HG02885 (cell line): ENCODE measurements around the gene SOD1.
"Not testable (repeated sequence)": the region's sequence is repeated elsewhere in the genome, so short reads cannot be mapped to it uniquely, and the experiment has no call there.

Experiments
- ATAC-seq: cut with Tn5 transposase; IDR thresholded peaks from one replicate; pipeline ENCODE4 v1.9.1; 2021; ENCODE audit warnings: mild to moderate bottlenecking; ENCODE audit not compliant: unreplicated experiment, poor library complexity

SOD1 gene

DNA sequence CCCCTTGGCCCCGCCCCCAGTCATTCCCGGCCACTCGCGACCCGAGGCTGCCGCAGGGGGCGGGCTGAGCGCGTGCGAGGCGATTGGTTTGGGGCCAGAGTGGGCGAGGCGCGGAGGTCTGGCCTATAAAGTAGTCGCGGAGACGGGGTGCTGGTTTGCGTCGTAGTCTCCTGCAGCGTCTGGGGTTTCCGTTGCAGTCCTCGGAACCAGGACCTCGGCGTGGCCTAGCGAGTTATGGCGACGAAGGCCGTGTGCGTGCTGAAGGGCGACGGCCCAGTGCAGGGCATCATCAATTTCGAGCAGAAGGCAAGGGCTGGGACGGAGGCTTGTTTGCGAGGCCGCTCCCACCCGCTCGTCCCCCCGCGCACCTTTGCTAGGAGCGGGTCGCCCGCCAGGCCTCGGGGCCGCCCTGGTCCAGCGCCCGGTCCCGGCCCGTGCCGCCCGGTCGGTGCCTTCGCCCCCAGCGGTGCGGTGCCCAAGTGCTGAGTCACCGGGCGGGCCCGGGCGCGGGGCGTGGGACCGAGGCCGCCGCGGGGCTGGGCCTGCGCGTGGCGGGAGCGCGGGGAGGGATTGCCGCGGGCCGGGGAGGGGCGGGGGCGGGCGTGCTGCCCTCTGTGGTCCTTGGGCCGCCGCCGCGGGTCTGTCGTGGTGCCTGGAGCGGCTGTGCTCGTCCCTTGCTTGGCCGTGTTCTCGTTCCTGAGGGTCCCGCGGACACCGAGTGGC is at the start of gene SOD1:
SOD1 (plus strand) TSS at position 158 of the 723 bp plus-strand sequence; CDS start at position 235, 77 bp downstream.
- peak; percentile 94 for ATAC-seq

DNA sequence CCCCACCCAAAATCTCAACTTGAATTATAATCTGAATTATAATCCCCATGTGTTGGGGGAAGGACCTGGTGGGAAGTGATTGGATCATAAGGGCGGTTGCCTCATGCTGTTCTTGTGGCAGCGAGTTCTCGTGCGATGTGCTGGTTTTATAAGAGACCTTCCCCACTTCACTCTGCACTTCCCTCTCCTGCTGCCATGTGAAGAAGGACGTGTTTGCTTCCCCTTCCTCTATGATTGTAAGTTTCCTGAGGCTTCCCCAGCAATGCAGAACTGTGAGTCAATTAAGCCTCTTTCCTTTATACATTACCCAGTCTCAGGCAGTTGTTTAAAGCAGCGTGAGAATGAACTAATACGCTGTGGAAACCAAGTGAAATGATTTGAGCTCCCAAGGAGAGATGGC is 48.0 kb upstream of the SOD1 start:
- no peak for ATAC-seq

GRCh38 chr21:31612894-31613785 is 46.4 kb upstream of the SOD1 start:
- no peak for ATAC-seq

DNA sequence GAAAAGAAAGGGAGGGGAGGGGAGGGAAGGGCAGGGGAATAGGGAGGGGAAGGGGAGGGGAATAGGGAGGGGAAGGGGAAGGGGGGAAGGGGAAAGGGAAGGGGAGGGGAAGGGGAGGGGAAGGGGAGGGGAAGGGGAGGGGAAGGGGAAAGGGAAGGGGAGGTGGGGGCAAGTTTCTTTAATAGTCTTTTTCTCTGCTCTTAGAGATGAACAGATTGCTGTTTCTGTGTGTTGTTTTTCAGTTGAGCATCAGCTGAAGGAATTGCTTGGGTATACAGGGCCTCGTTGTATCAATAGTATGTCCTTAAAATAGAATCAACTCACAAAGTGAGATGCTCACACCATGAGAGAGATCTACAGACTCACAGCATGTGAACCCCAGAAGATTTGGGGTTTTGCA is 44.8 kb upstream of the SOD1 start:
- no peak for ATAC-seq

GRCh38 chr21:31616216-31616615 is 43.3 kb upstream of the SOD1 start:
- ATAC-seq: no peak

- no peak for ATAC-seq
Observed at GRCh38 chr21:31618696-31619430, 40.6 kb upstream of the SOD1 start.

DNA sequence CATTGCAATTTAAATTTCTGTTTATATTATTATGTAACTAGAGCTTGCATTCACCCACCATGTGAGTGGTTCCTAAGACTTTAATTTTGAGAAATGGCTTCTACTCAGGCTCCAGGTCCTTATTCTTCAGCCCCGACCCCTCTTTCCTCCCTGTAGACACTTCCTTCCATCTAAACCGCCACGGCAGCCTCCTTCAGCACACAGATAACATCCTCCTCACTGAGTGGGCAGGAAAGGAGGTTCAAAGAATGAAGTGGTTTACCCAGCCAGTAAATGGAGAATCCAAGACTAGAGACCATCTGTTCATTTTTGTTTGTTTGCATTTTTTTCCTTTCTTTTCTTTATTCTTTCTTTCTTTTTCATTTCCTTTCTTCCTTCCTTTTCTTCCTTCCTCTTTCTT is 37.1 kb upstream of the SOD1 start:
- ATAC-seq: no peak

- ATAC-seq: peak; percentile 63
Observed at GRCh38 chr21:31623664-31624063, 35.8 kb upstream of the SOD1 start.

GRCh38 chr21:31624181-31624580 is 35.3 kb upstream of the SOD1 start:
- no peak for ATAC-seq

DNA sequence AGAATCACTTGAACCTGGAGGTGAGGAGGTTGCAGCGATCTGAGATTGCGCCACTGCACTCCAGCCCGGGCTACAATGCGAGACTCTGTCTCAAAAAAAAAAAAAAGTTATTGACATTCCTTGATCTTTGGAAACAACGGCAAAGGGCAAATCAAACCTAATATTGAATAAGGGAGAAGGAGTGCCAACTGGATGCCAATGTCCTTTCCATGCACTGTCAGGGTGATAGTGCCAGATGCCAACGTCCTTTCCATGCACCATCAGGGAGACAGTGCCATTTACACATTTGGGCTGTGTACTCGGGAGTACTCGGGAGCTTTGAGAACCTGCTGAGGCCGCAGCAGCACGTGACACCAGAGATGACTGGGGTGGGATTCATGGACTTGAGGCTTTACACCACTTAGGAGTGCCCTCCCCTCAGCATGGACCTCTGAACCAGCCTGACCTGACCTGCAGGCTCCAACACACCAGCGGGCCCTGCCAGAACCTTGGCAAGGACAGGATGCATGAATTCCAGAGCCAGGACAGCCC is 34.5 kb upstream of the SOD1 start:
- no peak for ATAC-seq

GRCh38 chr21:31629972-31630711 is 29.4 kb upstream of the SOD1 start:
- no peak for ATAC-seq

GRCh38 chr21:31631881-31632280 is 27.6 kb upstream of the SOD1 start:
- not testable (repeated sequence) for ATAC-seq

- ATAC-seq: no peak
Observed at GRCh38 chr21:31634993-31635392, 24.5 kb upstream of the SOD1 start.

GRCh38 chr21:31636874-31637273 is 22.6 kb upstream of the SOD1 start:
- ATAC-seq: no peak

DNA sequence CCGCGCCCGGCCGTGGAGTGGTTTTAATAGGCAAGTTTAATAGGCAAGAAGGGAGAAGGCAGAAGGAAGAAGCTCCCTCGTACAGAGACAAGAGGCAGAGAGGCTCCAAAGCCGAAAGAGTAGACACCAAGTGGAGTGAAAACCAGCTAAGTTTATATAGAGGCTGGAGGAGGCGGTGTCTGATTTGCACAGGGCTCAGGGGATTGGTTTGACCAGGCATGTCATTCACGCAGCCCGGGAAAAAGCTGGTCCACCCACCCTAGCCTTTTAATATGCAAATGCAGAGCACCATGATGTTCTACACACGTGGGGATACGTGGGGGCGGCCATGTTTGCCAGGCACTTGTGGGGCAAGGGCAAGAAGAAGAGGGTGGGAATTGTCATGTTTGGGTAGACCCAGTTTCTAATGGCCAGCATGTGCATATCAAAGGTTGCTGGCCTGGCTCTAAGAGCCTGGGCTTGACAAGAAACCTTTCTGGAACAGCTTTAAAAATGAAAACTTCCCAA is 18.0 kb upstream of the SOD1 start:
- no peak for ATAC-seq

- ATAC-seq: no peak
Observed at GRCh38 chr21:31644643-31645042, 14.8 kb upstream of the SOD1 start.

DNA sequence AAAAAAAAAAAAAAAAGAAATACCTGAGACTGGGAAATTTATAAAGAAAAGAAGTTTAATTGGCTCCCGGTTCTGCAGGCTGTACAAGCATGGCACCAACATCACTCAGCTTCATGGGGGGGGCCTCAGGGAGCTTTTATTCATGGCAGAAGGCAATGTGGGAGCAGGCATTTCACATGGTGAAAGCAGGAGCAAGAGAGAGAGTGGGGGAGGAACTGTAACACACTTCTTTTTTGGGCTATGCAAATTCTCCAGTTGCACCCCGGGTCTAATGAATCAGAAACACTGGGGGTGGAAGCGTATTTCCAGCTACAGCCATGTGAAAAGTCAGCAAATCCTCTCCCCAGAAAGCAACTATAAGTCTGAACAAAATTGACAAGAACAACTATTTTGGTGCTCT is 11.8 kb upstream of the SOD1 start:
- peak; percentile 94 for ATAC-seq

DNA sequence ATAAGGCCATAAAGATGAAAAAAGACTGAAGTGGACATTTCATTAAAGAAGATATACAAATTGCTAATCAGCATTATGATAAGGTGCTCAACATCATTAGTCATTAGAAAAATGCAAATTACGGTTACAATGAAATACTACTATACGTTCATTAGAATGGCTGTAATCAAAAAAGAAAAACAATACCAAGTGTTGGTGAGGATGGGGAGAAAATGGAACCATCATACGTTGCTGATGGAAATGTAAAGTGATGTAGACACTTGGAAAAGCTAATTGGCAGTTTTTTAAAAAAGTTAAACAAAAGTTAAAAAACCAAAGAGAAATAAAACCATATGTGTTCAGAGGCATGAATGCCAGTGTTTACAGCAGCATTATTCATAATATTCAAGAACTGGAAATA is 8.6 kb upstream of the SOD1 start:
- ATAC-seq: no peak

GRCh38 chr21:31651491-31651890 is 8.0 kb upstream of the SOD1 start:
- ATAC-seq: not testable (repeated sequence)

DNA sequence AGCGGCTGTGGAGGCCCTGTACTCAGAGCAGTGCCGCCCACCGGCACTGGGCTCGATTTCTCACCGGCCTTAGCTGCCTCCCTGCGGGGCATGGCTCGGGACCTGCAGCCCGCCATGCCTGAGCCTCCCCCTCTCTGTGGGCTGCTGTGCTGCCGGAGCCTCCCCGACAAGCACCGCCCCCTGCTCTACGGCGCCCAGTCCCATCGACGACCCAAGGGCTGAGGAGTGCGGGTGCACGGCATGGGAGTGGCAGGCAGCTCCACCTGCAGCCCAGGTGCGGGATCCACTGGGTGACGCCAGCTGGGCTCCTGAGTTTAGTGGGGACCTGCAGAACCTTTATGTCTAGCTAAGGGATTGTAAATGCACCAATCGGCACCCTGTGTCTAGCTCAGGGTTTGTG is 5.2 kb upstream of the SOD1 start:
- ATAC-seq: no peak
